Measurements from ENCODE around the gene SOCS1.

The SOCS1 gene

DNA sequence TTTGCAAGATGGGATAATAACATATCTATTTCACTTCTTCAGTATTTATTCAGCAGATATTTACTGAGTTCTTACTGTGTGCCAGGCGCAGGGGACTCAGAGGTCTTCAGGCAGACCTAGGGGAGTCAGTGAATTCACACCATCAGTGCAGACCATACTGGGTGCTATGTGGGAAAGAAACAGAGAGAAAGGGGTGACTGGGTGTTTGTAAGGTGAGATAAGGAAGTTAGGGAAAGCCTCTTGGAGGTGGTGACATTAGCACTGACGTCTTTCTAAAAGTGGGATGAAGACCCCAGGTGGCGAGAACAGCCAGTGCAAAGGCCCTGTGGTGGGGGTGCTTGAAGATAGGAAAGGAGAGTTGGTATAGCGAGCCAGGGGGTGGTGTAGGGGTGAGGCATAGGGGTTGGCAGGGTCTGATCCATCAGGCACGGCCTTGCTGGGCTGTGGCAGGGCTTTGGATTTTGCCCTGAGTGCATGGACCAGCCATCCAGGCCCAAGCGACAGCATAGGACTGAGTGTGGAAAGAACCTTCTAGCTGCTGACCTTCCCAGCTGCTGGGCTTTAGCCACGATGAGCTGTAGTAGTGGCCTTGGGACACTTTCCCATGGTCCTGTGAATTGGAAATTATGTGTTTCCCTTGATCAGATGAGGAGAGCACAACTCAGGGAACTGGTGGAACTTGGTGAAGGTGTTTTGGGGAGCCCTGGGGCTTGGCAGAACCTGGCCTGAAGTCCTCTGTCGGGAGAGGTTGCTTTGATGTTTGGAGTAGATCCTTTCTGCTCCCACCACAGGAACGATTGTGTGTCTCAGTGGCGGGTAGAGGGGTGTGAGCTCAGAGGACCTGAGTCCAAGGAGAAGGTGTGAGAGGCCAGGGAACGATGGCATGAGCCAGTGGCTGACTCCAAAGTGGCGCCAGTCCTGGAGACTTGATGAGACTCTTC is 3.9 kb upstream of the SOCS1 start:
- no peak for DNase-seq

DNA sequence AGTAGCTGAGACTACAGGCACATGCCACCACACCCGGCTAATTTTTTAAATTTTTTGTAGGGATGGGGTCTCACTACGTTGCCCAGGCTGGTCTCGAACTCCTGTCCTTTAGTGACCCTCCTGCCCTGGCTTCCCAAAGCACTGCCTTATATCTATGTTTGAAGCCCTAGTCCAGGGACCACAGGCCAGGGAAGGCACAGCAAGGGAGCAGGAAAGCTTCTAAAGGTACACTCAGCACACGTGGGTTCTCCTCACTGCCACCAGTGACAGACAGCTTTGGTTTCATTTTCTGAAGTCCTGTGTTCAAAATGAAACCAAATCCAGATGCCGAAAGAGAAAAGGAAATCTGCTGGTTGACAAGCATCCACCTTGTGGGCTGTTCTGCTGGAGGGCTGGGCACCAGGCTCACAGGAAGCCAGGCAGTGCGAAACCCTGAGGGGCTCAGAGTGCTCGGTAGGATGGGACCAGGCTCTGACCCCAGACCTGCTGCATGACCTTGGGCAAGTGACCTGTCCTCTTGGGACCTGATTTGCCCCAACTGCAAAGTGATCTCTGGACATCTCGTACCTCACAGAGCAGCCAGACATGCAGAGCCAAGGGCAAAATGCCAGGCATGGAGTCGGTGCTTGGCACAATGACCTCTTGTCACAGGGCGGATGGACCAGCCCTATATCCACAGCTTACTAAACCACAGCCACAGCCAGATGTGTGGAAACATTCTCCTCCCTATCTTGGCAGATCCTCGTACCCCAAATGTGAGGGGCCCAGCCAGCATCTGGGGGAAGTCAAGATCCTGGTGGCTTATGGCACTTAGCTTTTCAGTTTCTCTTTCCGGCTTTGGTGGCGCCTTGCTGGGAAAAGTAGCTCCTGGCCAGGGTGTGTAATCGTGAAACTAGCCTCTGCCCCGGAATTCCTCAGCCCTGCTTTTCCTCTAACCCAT is 2.8 kb upstream of the SOCS1 start:
- DNase-seq: peak; percentile 64 to 66

DNA sequence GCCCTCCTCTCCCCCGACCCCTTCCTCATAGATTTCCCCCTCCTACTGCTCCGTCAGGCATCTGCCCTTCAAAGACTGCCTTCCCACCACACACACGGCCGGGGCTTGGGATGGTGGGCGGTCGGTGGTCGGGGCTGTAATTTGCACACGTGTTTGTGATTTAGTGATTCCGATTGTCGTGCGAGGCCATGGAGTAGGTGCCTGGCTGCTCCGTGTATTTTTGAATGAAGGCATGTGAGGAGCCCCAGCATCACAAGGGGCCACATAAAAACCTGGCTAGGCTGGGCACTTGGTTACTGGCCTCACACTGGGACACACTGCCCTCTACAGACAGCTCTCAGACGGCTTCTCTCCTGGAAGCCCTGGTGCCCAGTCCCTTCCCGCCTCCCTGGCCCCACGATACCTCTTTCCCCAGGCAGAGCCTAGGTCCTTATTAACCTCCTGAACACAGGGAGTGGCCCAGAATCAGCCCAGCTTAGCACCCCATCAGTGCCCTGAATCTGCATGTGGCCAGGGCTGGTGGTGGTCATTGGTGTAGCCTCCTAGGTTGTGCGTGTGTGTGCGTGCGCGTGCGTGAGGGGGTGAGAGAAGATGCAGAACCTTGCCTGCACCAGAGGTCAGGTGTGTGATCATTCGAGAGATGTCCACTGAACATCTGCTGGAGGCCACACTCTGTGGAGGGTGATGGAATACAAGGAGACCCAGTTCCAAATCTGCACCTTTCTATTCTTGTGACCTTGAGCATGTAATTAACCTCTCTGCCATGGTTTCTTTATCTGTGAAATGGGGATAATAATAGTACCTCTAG is 1.3 kb upstream of the SOCS1 start:
- peak; percentile 75 to 80 for DNase-seq

DNA sequence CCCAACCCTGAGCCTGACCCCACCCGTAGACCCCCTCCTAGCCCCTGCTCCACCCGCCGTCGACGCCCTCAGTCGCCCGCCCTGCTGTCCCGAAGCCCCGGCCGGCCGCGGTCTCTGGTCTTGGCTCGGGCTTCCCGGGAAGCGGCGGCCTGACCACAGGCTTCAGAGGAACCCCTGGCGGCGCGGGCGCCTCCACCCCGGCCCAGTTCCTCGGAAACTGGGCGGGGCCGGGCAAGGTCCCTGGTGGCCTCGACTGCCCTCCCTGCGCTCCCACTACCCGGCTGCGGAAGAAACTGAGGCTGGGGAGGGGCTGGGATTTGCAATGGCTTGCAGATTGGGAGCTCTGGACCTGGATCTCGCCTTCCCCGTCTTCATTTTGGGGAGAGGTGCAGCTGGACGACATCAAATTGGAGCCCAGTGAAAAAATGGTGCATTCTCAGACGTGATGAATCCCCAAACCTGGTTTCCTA is 692 bp upstream of the SOCS1 start:
- peak; percentile 79 to 81 for DNase-seq

DNA sequence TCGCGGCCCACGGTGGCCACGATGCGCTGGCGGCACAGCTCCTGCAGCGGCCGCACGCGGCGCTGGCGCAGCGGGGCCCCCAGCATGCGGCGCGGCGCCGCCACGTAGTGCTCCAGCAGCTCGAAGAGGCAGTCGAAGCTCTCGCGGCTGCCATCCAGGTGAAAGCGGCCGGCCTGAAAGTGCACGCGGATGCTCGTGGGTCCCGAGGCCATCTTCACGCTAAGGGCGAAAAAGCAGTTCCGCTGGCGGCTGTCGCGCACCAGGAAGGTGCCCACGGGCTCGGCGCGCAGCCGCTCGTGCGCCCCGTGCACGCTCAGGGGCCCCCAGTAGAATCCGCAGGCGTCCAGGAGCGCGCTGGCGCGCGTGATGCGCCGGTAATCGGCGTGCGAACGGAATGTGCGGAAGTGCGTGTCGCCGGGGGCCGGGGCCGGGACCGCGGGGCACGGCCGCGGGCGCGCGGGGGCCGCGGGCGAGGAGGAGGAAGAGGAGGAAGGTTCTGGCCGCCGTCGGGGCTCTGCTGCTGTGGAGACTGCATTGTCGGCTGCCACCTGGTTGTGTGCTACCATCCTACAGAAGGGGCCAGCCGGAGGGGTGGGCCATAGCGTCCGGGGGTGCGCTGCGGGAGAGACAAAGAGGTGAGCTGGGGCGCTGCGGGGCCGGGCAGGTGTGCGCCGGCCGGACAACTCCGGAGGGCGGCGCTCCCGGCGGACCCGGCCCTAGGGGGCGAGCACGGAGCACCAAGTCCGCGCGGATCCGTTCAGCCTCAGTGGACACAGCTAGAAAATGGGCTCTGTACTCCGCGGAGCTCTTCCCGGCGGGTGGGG is 879 bp downstream of the SOCS1 start:
- DNase-seq: peak; percentile 68 to 73

DNA sequence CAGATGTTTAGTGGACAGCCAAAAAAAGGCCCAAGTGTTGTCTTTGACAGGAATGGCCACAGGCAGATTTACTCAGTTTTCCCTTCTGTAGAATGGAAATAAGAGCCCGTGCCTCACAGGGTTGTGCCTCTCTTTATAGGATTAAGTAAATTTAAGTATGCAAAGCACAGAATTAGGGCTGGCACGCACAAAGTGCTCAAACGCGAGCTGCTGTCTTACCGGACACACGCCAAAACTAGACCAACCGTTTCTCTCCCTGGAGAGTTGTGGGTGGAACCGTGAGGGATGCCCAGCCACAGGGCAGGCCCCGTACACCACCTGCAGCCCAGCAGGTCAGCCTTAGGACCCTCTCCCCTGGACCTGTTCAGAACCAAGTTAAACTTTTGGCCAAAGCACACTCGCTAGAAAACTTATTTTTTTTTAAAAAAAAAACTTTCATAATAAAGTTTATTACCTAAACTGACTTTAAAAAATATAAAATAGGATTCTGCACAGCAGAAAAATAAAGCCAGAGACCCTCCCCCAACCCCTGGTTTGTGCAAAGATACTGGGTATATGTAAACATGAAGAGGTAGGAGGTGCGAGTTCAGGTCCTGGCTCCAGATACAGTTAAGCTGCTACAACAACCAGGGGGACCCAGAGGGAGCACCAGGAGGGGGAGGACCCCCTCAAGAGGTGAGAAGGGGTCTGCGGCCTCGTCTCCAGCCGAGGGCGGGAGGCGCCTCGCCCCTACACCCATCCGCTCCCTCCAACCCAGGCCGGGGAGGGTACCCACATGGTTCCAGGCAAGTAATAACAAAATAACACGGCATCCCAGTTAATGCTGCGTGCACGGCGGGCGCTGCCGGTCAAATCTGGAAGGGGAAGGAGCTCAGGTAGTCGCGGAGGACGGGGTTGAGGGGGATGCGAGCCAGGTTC is 1.8 kb downstream of the SOCS1 start:
- peak; percentile 53 to 60 for DNase-seq

DNA sequence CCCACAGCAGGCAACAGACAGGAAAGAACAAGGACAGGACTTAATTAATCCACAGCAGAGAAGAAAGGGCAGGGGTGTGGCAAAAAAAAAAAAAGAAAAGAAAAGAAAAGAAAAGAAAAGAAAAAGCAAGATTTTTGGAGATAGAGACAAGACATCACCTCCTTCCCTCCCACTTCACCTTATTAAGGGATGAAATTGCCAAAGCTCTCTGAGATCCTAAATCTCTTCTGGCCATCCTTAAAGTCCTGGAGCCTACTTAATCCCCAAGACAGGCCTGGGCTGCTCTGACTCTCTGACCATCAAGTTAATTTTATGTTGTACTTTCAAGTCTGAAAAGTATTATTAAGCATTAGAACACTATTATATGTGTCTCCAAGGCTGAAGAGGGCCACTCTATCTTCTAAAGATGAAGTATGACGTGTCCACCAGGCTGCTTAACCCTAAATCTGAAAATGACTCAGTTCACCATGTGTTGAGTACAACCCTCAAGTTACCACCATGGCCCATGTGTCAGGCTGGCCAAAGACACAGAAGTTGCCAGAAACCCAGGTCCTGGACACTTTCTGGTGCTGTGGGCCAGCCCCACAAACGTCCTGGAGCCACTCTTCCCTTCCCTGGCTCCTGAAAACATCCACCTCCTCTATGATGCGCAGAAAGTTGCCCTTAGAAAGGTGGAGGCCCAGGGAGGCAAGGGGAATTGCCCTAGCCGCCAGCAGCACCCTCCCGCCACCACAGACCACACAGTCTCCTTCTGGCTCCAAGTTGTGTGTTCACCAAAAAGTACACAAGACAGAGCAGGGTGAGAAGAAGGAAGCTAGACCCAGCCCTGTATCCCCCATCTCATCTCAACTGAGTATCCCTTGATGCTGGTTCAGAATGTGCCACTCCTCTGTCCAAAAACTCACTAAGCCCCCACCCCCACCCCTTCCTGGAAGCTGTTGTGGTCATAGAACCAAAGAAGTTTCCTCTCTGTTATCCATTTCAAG is 2.7 kb downstream of the SOCS1 start:
- DNase-seq: peak; percentile 77 to 81

DNA sequence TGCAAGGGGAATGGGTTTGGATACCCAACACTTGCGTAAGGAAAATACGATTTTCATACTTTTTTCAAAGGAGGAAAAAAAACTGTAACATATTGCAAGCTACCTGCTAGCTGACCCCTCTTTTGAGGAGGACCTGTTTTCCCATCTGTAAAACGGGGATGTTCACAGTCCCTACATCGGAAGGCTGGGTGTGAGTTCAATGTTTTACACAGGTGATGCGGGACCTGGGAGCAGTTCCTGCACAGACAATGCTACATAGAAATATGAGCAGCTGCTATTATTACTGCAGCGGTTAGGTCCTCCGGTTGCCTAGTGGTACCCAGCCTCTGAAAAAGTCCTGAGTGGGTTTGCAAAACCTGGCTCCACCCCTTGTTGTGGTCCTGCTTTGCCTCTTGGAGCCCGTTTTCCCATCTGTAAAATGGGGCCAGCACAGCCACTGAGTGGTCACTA is 3.5 kb downstream of the SOCS1 start:
- DNase-seq: peak; percentile 70 to 75

DNA sequence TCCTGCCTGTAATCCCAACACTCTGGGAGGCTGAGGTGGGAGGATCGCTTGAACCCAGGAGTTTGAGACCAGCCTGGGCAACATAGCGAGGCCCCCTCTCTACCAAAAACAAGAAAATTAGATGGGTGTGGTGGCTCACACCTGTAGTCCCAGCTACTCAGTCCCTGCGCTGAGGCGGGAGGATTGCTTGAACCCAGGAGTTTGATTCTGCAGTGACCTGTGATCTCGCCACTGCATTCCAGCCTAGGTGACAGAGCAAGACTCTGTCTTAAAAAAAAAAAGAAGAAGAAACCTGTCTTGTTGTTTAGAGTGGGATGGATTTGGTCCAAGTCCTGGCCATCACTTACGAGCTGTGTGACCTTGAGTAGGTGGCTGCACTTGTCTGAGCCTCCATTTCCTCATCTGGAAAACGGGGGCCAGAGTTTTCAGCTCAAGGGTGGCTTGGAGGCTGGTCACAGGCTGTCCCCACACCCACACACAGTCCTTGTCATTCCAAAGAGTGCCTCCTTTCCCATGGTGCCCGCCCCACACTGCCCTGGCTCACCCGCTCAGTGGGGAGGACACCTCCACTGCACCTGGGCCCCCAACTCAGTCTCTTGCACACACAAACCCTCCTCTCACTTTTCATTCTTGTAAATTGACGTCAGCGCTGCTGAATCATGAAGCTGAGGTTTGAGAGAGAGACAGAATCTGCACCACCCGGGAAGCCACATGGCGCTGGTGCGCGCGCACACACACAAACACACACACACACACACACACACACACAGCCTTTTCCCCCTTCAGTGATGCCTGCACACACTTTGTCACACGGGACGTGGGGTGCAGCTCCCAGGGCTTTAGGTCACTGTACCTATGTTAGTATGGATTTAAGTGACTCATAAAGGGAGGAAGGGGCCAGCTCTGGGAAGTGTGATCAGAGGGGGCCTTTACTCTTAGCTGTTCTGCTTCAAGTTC is 4.2 kb downstream of the SOCS1 start:
- DNase-seq: peak; percentile 90

DNA sequence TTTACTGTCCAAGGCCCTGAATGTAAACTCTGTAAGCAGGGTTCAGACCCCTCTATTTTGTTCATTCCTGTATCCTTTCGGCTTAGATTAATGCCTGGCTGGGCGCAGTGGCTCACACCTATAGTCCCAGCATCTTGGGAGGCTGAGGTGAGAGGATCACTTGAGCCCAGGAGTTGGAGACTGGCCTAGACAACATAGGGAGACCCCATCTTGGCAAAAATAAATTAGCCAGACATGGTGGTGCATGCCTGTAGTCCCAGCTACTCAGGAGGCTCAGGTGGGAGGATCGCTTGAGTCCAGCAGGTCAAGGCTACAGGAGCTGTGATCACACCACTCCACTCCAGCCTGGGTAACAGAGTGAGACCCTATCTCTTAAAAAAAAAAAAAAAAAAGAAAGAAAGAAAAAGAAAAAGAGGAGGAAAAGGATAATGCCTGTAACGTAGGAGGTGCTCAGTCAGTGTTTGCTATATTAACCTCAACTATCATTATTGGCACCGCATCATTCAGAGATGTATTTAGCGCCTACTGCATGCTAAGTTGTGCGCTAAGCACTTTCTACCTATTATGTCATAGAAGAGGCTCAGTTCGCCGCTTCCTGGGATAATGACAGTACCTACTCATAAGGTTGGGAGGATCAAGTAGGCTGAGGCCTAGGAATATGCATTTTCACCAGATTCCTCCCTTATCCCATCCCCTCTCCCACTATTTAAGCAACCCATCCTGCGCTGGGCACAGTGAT is 5.0 kb downstream of the SOCS1 start:
- peak; percentile 59 for DNase-seq

DNA sequence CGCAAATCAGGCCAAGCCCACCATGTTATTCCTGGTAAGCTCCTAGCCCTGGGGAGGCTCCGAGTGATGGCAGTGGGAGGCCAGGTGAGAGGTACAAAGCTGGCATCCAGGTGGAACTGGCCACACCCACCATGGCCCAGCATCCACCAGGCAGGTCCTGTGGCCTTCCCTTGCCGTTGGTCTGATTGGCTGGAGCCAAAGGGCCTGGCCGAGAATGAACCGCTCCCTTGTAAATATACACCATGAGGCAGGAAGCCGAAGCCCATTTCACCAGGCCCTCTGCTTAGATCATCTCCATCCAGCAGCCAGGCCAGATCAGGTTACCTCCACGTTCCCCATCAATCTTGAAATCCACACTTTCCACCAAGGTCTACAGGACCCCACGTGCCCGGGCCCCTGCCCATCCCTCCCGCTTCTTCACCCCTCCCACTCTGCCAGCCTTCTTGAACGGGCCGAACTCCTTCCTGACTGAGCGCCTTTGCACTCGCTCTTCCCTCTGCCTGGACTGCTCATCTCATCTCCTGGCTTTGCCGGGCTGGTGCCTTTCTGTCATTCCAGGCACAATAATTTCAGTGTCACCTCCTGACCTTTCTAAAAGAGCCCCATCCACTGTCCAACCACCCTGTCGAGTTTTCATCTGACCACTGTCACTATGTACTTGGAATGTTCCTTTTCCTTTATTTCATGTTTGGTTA is 5.8 kb downstream of the SOCS1 start:
- peak; percentile 71 for DNase-seq

DNA sequence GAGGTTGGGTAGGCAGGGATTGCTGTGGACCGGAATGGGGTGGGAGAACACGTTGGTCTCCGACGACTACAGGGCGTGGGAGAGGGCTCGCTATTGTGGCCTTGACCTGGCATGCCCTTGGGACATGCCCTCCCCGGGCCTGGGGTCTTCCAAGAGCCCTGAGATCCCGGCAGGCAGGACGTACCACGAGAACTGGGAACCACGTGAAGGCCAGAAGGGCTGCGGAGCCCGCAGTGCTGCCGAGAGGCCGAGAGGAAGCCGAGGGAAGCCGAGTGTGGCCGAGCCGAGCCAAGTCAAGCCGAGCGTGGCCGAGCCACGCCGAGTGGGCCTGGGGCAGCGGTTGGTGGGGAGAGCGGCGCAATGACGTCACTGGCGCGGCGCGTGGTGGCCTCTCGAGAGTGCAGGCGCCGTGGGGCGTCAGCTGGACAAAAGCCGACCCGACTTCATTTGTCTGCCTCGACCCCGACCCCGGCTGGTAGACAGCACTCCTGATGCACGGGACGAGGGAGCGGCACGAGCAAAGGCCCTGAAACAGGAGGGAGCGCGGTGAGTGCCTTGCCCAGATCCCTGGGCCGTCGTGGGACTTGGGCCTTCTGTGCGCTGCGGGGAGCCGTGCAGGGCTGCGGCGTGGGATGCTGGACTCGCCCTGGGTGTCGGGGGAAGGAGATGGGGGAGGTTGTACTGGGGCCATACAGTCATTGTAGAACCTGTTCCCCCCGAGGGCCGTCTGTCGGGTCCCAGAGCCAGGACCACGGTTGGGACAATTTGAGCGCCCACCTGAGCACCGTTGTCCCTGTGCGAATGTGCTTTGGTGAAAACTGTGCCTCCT is 6.6 kb downstream of the SOCS1 start:
- DNase-seq: peak; percentile 55 to 65

DNA sequence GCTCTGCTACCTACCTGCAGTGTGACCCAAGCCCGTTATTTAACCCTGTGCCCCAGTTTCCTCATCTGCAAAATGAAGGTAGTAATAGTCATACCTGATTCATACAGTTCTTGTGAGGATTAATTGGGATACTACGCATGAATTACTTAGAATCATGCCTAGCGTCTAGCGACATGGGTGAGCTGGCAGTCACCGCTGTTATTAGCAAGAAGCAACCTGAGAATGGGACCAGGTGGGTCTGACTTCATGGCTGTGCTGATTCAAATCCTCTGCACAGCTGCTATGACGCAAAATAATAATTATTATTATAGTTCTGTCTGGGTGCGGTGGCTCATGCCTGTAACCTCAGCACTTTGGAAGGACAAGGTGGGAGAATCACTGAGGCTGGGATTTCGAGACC is 7.9 kb downstream of the SOCS1 start:
- DNase-seq: peak in 1 of 2 experiments; percentile 50

DNA sequence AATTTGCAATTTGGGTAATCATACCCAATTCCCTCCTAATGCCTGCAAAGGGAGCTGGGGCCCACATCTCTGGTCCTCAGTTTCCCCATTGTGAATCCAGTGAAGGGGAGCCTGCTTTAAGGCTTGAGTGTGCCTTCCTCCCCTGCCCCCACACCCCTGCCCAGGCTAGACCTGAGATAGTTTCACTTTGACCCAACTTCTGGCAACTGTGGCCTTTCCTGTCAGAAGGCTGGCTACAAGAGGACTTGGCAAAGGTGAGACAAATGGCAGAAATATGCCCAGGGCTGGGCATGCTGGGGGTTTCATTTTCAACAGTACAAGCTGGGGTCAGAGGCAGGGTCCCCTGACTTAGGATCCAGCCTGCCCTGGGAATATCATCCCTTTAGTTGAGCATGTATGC is 10.0 kb downstream of the SOCS1 start:
- peak; percentile 63 to 67 for DNase-seq

DNA sequence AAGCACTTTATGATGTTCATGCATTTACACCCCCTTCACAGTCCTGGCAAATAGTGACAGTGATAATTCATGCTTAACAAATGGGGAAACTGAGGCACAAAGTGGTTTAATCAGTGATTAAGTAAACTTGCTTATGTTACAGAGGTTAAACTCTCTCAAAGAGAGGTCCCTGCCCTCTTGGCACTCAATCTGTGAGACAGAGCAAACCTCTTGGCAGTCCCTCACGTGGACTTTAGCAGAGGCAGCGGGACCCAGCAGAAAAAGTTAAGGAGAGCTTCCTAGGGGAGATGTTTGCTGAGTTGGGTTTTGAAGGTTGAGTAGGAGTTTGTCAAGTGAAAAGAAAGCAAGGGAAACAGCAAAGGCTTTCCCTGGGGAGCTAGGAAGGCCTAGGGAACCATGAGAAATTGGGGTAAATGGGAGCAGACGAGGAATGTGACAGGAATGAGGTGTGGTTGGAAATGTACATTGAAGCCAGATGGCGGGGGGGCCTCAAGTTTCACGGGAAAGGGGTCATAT is 10.7 kb downstream of the SOCS1 start:
- no peak for DNase-seq

Data from activated T-cell treated with anti-CD3 and anti-CD28 coated beads, Interleukin-2, amount 50 U/mL, for 48 hours (primary cell).